Activated CD4-positive, alpha-beta T cell treated with anti-CD3 and anti-CD28 coated beads for 36 hours (primary cell): ENCODE measurements around the gene DDB1. TPM values are rescaled to one million over a fixed set of nuclear protein-coding genes. Genes with fewer than 3 reads are reported as not detected.
A peak's percentile ranks its signal among the peaks of the same experiment; 100 is the strongest.

Experiments used
- ATAC-seq: fragments of 200-7000 bp; cut with Tn5 transposase; one replicate; pipeline ENCODE4 v1.10.0; 2021; ENCODE audit warnings: mild to moderate bottlenecking, moderate library complexity
- CTCF ChIA-PET: fragments of 350-600 bp; sonication (Branson Sonifier 250); formaldehyde crosslinking; loops from one replicate; lab custom pipeline; 2021; ENCODE audit warnings: antibody characterized with exemption; lab: Charles Lee
- POLR2A ChIA-PET: fragments of 350-600 bp; sonication (Branson Sonifier 250); formaldehyde crosslinking; loops from one replicate; lab custom pipeline; 2021; ENCODE audit warnings: antibody characterized with exemption, inconsistent platforms; lab: Charles Lee
- DNase-seq: peaks from one replicate; pipeline ENCODE4 v3.0.0-alpha.2; 2020
- H3K27ac Mint-ChIP-seq: one replicate; pipeline ENCODE4 v1.8.0; 2021; ENCODE audit warnings: mixed read lengths
- H3K27me3 Mint-ChIP-seq: one replicate; pipeline ENCODE4 v1.8.0; 2021; ENCODE audit warnings: mixed read lengths
- H3K36me3 Mint-ChIP-seq: one replicate; pipeline ENCODE4 v1.8.0; 2021; ENCODE audit warnings: low read depth, mixed read lengths
- H3K4me1 Mint-ChIP-seq: one replicate; pipeline ENCODE4 v1.8.0; 2021; ENCODE audit warnings: mixed read lengths
- H3K4me3 Mint-ChIP-seq: one replicate; pipeline ENCODE4 v1.8.0; 2021; ENCODE audit warnings: mild to moderate bottlenecking, moderate library complexity, mixed read lengths
- H3K9me3 Mint-ChIP-seq: one replicate; pipeline ENCODE4 v1.8.0; 2021; ENCODE audit warnings: low read depth, mixed read lengths
- intact Hi-C, 2 experiments: fragments of 100-400 bp; cut with DNase I in 1 of 2; cut with micrococcal nuclease in 1 of 2; formaldehyde crosslinking; loops; one replicate each; pipeline versions ENCODE4 v1.14.2 to v1.15.1; 2022 to 2024; cut with DNase I, micrococcal nuclease
- total RNA-seq, 2 experiments: library from RNA; stranded (reverse); gene quantifications; one replicate each; pipeline ENCODE4 v1.2.3, GENCODE V29; 2021

The DDB1 gene
- 100 to 1,000 TPM; 258 to 268 TPM for total RNA-seq

DNA sequence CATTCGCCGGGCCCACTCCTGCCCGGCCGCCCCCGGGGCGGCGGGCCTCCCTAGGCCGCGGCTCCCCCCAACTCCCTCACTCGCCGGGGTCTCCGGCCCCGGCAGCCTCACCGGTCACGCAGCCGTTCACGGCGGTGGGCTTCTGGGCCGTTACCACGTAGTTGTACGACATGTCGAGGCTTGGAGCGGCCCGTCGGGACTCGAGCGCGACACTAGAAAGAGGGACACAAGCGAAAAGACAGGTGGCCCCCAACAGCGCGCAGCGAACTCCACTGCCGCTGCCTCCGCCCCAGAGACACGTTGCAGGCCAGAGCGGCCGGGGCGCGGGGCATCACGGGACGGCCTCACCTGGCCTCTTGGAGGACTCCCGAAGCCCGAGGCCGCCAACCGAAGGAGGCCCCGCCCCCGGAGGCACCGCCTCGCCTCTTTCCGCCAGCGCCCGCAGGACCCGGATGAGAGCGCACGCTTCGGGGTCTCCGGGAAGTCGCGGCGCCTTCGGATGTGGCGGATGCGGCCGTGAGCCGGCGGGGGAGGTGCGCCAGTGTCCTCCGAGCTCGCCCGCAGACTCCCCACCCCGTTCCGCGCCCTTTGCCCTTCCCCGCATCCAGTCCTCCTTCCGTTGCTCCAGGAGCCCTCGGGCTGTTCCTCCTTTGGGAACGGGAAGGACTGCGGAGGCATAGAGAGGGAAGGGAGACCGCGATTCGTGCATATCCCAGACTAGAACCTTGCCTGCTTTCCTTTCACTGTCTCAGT is at the start of gene DDB1, which contains the start of gene TKFC:
Gene DDB1 (minus strand): TSS at position 309 of the 753 bp plus-strand sequence. CDS start 137 bp downstream, at position 172.
Gene TKFC (plus strand): TSS at position 432 of the 753 bp plus-strand sequence. CDS start 1,501 bp downstream, outside the sequence.
- peak; percentile 99 for DNase-seq
- Mint-ChIP-seq H3K36me3 (peaks cover 46% of the 10 kb centered on the region), H3K4me1 (peaks cover 64% of the 10 kb centered on the region), H3K27me3 (no peaks in the 10 kb centered on the region), H3K27ac (peak within 1 kb of the TSS; percentile 100), H3K4me3 (peak within 1 kb of the TSS; percentile 97), H3K9me3 (no peaks in the 10 kb centered on the region)
- ChIA-PET POLR2A (interaction anchor here (0.5 to 2.4 kb wide), 5 partner anchors 29 to 174 kb away, joined by 3 to 26 read pairs (median 4); partner anchors contain the start of genes CPSF7, CYB561A3, SDHAF2 and TMEM138), CTCF (interaction anchor here (0.6 to 7.4 kb wide), 13 partner anchors 23 to 501 kb away, joined by 3 to 185 read pairs (median 4); partner anchors contain the start of genes CPSF7, CYB561A3, SDHAF2 and TMEM138)
- intact Hi-C loops, result loop anchor here (1.0 to 10.0 kb wide), 11 partner anchors 29 to 792 kb away; partner anchors contain the start of genes TMEM138 (in 2 of the 2), CCDC86 (in 1 of the 2), CPSF7 (in 1 of the 2) and INCENP (in 1 of the 2)
- ATAC-seq, result peak; percentile 94

DNA sequence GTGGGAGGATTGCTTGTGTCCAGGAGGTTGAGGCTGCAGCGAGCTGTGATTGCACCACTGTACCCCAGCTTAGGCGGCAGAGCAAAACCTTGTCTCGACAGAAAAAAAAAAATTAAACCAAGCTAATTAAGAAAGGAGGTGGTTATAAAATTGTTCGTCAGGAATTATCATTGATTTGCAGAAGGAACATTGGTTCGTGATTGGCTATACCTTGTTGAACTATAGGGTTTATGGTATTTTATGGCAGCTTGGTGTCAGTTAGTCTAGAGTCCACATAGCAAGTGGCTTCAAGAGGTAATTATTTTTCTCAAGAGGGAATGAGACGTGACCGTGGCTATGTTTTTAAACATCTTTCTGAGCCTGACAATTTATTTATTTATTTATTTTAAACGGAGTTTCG is 48.0 kb upstream of the DDB1 start:
- CTCF ChIA-PET, result interaction anchor here (1.7 to 7.1 kb wide), 2 partner anchors 45 to 126 kb away, joined by 4 to 185 read pairs; partner anchors contain the start of genes DDB1 and TKFC
- POLR2A ChIA-PET, result no interaction called here
- intact Hi-C loops, result no loop called here
- ATAC-seq, result no peak
- Mint-ChIP-seq H3K36me3 (peaks cover 14% of the 10 kb centered on the region), H3K4me3 (no peak overlapping the region), H3K4me1 (peaks cover 3% of the 10 kb centered on the region), H3K27me3 (no peaks in the 10 kb centered on the region), H3K27ac (no peak overlapping the region), H3K9me3 (no peaks in the 10 kb centered on the region)
- DNase-seq, result no peak

DNA sequence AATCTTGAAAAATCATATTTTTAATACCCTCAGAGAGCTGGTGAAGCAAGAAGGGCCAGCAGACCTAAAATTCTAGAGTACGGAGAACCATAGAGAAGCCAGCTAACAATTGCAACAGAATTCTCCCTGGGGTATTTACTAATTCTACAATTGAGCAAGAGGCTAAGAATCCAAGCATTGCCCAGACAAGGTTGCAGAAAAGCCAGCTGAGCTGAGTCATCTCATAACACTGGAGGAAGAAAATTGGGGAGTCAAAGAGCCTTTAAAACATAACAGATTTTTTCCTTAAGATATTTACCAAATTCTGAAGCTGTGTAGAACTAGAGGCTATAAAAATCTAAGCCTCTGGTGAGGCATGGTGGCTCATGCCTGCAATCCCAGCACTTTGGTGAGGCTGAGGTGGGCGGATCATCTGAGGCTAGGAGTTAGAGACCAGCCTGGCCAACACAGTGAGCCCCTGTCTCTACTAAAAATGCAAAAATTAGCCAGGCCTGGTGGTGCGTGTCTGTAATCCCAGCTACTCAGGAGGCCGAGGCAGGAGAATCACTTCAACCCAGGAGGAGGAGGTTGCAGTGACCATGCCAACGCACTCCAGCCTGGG is 45.9 kb upstream of the DDB1 start:
- DNase-seq (no peak), ATAC-seq (no peak)
- Mint-ChIP-seq H3K36me3 (peaks cover 30% of the 10 kb centered on the region), H3K9me3 (peaks cover 3% of the 10 kb centered on the region), H3K27ac (no peak overlapping the region), H3K4me3 (no peak overlapping the region), H3K4me1 (no peaks in the 10 kb centered on the region), H3K27me3 (no peaks in the 10 kb centered on the region)
- CTCF ChIA-PET, result interaction anchor here (0.6 kb wide), 1 partner anchor 80 kb away, joined by 3 read pairs; no protein-coding TSS in a partner anchor
- intact Hi-C loops, result no loop called here
- POLR2A ChIA-PET, result no interaction called here

- ChIA-PET CTCF (interaction anchor here (1.4 kb wide), 1 partner anchor 42 kb away, joined by 6 read pairs; no protein-coding TSS in a partner anchor), POLR2A (no interaction called here)
- H3K27me3 Mint-ChIP-seq, result no peaks in the 10 kb centered on the region
- intact Hi-C loops, result no loop called here
- DNase-seq (no peak), ATAC-seq (no peak)
- H3K9me3 Mint-ChIP-seq, result peaks cover 3% of the 10 kb centered on the region
- H3K36me3 Mint-ChIP-seq, result peaks cover 32% of the 10 kb centered on the region
- no peak overlapping the region for H3K4me3 Mint-ChIP-seq
- peak overlapping the region; percentile 14 for H3K27ac Mint-ChIP-seq
- no peaks in the 10 kb centered on the region for H3K4me1 Mint-ChIP-seq
Measured at GRCh38 chr11:61377461-61378160, 44.7 kb upstream of the DDB1 start.

- Mint-ChIP-seq H3K4me3 (no peak overlapping the region), H3K27me3 (no peaks in the 10 kb centered on the region), H3K27ac (no peak overlapping the region), H3K4me1 (no peaks in the 10 kb centered on the region), H3K9me3 (peaks cover 3% of the 10 kb centered on the region), H3K36me3 (peaks cover 37% of the 10 kb centered on the region)
- intact Hi-C loops, result no loop called here
- ChIA-PET CTCF (interaction anchor here (1.4 to 5.0 kb wide), 2 partner anchors 10 to 40 kb away, joined by 6 to 32 read pairs; no protein-coding TSS in a partner anchor), POLR2A (no interaction called here)
- no peak for DNase-seq
- no peak for ATAC-seq
Measured at GRCh38 chr11:61375761-61376108, 42.8 kb upstream of the DDB1 start.

DNA sequence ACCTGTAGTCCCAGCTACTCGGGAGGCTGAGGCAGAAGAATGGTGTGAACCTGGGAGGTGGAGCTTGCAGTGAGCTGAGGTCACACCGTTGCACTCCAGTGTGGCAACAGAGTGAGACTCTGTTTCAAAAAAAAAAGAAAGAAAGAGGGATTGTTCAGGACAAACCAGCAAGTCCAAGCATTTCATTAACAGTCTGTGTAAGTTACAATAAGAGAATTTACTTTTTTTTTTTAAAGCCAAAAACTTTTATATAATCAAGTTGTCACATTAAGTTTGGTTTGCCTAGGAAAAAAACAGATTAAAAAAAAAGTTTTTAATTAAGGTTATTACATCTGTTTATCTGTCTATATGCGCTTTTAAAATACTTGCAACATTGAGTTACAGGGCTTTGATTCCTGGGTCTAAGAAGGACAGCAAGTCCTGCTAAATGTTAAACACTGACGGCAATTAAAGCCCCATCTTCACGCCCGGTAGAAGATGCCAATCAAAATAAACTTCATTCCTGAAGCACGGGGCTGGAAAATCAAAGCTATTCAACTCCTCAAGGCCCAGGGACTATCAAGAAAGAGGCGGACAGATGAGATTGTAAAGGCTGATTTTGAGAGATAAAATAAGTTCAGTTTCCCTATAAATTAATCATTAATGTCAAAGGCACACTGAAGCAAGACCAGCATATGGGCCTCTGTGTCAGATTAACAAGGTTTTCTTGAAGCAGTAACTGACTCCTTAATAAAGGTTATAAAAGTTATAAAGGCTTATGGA is 39.9 kb upstream of the DDB1 start:
- Mint-ChIP-seq H3K4me3 (no peak overlapping the region), H3K4me1 (peaks cover 7% of the 10 kb centered on the region), H3K27ac (no peak overlapping the region), H3K36me3 (peaks cover 58% of the 10 kb centered on the region), H3K27me3 (no peaks in the 10 kb centered on the region), H3K9me3 (peaks cover 3% of the 10 kb centered on the region)
- intact Hi-C loops, result no loop called here
- ChIA-PET POLR2A (interaction anchor here (0.6 kb wide), 2 partner anchors 56 to 539 kb away, joined by 5 read pairs; no protein-coding TSS in a partner anchor), CTCF (interaction anchor here (2.9 to 5.0 kb wide), 2 partner anchors 10 to 12 kb away, joined by 12 to 32 read pairs; partner anchors contain the start of genes CYB561A3 and TMEM138)
- DNase-seq (no peak), ATAC-seq (no peak)

DNA sequence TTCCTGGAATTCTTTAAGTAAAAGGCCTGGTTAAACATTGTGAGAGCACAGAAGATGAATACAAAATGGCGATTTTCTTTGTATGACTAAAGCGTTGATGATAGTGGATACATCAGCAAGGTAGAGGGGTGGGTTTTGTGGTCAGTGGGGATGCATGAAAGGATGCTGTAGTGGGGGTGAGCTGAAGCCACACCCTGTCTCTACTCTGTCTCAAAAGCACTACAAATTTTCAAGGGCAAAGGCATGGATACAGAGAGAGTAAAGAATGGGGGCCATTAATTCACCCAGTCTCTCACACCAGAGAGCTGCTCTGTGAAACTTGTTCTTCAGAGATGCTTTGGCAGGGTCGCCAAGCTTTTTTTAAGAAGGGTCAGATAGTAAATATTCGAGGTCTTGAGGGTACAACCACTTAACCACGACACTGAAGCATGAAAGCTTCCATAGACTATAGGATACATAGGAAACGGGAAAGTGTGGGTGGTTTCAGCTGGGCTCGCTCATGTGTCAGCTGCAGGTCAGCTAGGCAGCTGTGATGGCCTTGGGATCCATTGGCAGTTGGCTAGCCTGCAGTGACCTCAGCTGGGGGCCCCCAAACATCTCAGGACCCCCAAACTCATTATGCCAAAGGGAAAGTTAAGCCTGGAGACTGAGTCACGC is 37.6 kb upstream of the DDB1 start:
- intact Hi-C loops, result no loop called here
- H3K36me3 Mint-ChIP-seq, result peaks cover 51% of the 10 kb centered on the region

DNA sequence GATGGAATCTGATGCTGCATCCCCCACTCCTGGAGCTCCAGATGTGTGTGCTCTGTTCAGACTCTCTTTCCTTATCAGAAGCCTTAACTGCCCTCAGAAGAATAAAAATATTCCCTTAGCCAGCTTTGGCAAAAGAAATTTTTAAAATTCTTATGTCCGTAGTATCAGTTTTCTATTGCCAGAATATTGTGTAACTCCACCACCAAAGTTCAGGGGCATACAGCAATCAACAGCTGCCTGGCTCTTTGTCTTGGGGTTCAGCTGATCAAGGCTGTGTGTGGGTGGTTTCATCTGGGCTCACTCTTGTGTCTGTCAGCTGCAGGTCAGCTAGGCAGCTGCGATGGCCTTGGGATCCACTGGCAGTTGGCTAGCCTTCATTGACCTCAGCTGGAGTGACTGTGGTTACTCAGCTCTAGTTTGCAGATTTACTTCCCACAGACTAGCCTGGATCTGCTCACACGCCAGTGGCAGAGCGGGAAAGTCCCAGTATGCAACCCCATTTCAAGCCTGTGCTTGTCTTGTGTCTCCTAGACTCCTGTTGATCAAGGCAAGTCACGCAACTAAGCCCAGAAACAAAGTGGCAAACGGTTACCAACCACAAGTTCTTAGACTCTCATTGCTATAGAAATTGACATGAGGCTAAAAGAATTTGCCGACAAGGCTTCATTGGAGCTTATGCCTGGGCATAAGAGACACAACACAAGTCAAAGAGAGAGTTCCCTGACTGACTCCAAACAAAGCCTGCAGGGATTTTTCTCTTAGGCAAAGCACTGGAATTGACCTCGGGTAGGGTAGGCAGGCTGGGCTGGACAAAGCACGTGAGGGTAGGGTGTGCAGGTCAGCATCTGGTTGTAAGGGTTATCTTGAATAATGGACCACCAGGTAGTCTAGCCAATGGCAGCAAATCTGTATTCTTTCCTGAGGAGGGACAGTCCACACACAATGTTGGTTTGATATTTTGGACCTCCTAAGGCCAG is 36.8 kb upstream of the DDB1 start:
- Mint-ChIP-seq H3K4me1 (peaks cover 7% of the 10 kb centered on the region), H3K36me3 (peaks cover 45% of the 10 kb centered on the region), H3K9me3 (no peaks in the 10 kb centered on the region), H3K4me3 (no peak overlapping the region), H3K27me3 (no peaks in the 10 kb centered on the region), H3K27ac (no peak overlapping the region)
- POLR2A ChIA-PET, result interaction anchor here (1.4 kb wide), 1 partner anchor 29 kb away, joined by 4 read pairs; no protein-coding TSS in a partner anchor
- no peak for ATAC-seq
- DNase-seq, result no peak
- intact Hi-C loops, result no loop called here
- CTCF ChIA-PET, result interaction anchor here (0.6 to 4.5 kb wide), 8 partner anchors 8 to 66 kb away, joined by 3 to 28 read pairs (median 5); partner anchors contain the start of genes CYB561A3, TMEM138 and TMEM216

More for the DNA sequence above, 37.6 kb upstream of the DDB1 start:
- CTCF ChIA-PET, result interaction anchor here (0.7 to 4.5 kb wide), 9 partner anchors 9 to 117 kb away, joined by 3 to 28 read pairs (median 4); partner anchors contain the start of genes CYB561A3, TMEM138 and TMEM216
- Mint-ChIP-seq H3K4me3 (no peak overlapping the region), H3K9me3 (peaks cover 3% of the 10 kb centered on the region), H3K27me3 (no peaks in the 10 kb centered on the region), H3K27ac (peak overlapping the region; percentile 59), H3K4me1 (peaks cover 7% of the 10 kb centered on the region)
- DNase-seq, result no peak
- ATAC-seq, result peak; percentile 60
- POLR2A ChIA-PET, result interaction anchor here (1.4 kb wide), 1 partner anchor 28 kb away, joined by 4 read pairs; no protein-coding TSS in a partner anchor

GRCh38 chr11:61368646-61369045 is 35.7 kb upstream of the DDB1 start:
- Mint-ChIP-seq H3K9me3 (no peaks in the 10 kb centered on the region), H3K27me3 (no peaks in the 10 kb centered on the region), H3K4me1 (peaks cover 12% of the 10 kb centered on the region), H3K36me3 (peaks cover 49% of the 10 kb centered on the region), H3K27ac (no peak overlapping the region), H3K4me3 (no peak overlapping the region)
- POLR2A ChIA-PET, result no interaction called here
- CTCF ChIA-PET, result interaction anchor here (0.6 to 4.5 kb wide), 4 partner anchors 14 to 67 kb away, joined by 3 to 28 read pairs (median 4); no protein-coding TSS in a partner anchor
- intact Hi-C loops, result no loop called here
- ATAC-seq (no peak), DNase-seq (no peak)
